Mucosa of descending colon (tissue), 3 donors: ENCODE measurements around the gene SRD5A3. TPM values are rescaled to one million over a fixed set of nuclear protein-coding genes. Genes with fewer than 3 reads are reported as not detected.

Experiments
- ATAC-seq: fragments of 200-7000 bp; cut with Tn5 transposase; one replicate; pipeline ENCODE4 v1.9.1; 2020; ENCODE audit warnings: mild to moderate bottlenecking, moderate library complexity
- DNase-seq, 3 donors: peaks; one replicate each; pipeline ENCODE4 v3.0.0-alpha.2; 2020
- H3K36me3 ChIP-seq: fragments of 200-600 bp; one replicate; pipeline ENCODE4 v1.8.0; 2021; ENCODE audit warnings: low read depth, mild to moderate bottlenecking
- H3K4me1 ChIP-seq: fragments of 200-600 bp; one replicate; pipeline ENCODE4 v1.8.0; 2021; ENCODE audit warnings: low read depth, mild to moderate bottlenecking
- H3K4me3 ChIP-seq: fragments of 200-600 bp; one replicate; pipeline ENCODE4 v1.8.0; 2021; ENCODE audit warnings: mild to moderate bottlenecking
- H3K9me3 ChIP-seq: fragments of 200-600 bp; one replicate; pipeline ENCODE4 v1.8.0; 2021; ENCODE audit warnings: mild to moderate bottlenecking
- intact Hi-C, 2 donors: fragments of 100-400 bp; cut with DNase I in 1 of 2; cut with micrococcal nuclease in 1 of 2; formaldehyde crosslinking; loops; one replicate each; pipeline versions ENCODE4 v1.11.0 to v1.11.1; 2022; cut with DNase I, micrococcal nuclease
- total RNA-seq, 3 donors: library from RNA; stranded (reverse); fragmentation: NEBNext Ultra II Directional in 2 of 3; extraction: Animal tissue kit (Norgen Biotek cat#: 25700) in 2 of 3; gene quantifications; one replicate each; pipeline versions ENCODE4 v1.2.1 to v1.2.4, GENCODE V29; 2021 to 2023
- TF ChIP-seq, protein P1 (sequence below): fragments of 200-600 bp; IDR thresholded peaks from one replicate; pipeline ENCODE4 v1.8.0; 2022; ENCODE audit warnings: antibody characterized with exemption, mild to moderate bottlenecking
- donor health status: DM: no; HTN: no; CAD: no; lungs with moderate emphysema.
- donor health status: DM: no; HTN: no; CAD: no.
- donor health status: DM: no; HTN: yes; CAD: no.

SRD5A3 gene
- total RNA-seq, 3 donors from 2014 or later = 5.9 to 14.7 (median 14.0) TPM

DNA sequence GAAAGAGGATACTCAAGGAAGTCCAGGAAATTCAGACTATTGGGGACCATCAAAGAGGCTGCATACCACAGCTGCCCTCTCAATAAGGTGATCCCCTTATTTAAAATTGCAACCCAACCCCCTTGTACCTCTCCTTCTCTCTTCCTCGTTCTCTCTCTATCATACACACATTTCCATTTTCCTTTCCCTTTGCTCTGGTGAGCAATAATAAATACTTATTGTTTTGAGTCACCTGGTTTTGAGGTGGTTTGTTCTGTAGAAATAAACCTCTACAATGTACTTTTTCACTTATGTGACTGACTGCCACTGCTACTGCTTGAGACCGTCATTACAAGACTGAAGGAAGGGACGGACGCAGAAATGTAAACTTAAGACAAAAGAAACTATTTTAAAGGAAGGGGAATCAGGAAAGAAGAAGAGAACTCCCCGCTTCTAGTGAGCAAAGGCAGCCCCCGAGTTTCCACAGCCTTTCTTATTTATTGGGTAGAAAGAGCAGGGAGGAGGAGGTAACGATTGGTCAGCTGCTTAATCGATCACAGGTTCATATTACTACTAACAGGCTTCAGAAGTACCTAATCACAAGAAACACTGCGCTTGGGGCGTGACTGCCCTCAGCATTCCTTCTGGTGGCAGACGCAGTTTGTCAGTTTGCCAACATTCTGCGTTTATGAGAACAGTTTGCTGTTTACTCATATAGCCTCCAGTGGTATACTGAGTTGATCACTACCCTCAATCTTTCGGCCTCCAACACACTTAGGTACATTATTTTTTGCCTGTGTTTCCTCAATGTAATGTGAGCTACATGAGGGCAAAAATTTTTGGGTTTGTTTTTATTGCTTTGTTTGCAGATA, 32.8 kb downstream of the SRD5A3 start:
- no peaks in the 10 kb centered on the region for H3K9me3 ChIP-seq
- no peaks in the 10 kb centered on the region for H3K4me1 ChIP-seq
- TF ChIP-seq, protein P1, sequence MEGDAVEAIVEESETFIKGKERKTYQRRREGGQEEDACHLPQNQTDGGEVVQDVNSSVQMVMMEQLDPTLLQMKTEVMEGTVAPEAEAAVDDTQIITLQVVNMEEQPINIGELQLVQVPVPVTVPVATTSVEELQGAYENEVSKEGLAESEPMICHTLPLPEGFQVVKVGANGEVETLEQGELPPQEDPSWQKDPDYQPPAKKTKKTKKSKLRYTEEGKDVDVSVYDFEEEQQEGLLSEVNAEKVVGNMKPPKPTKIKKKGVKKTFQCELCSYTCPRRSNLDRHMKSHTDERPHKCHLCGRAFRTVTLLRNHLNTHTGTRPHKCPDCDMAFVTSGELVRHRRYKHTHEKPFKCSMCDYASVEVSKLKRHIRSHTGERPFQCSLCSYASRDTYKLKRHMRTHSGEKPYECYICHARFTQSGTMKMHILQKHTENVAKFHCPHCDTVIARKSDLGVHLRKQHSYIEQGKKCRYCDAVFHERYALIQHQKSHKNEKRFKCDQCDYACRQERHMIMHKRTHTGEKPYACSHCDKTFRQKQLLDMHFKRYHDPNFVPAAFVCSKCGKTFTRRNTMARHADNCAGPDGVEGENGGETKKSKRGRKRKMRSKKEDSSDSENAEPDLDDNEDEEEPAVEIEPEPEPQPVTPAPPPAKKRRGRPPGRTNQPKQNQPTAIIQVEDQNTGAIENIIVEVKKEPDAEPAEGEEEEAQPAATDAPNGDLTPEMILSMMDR = no peak
- peak; percentile 39 for ATAC-seq
- peak in 1 of 3 donors; percentile 79 for DNase-seq
- no peaks in the 10 kb centered on the region for H3K36me3 ChIP-seq
- no peak overlapping the region for H3K4me3 ChIP-seq
- intact Hi-C loops = no loop called here

DNA sequence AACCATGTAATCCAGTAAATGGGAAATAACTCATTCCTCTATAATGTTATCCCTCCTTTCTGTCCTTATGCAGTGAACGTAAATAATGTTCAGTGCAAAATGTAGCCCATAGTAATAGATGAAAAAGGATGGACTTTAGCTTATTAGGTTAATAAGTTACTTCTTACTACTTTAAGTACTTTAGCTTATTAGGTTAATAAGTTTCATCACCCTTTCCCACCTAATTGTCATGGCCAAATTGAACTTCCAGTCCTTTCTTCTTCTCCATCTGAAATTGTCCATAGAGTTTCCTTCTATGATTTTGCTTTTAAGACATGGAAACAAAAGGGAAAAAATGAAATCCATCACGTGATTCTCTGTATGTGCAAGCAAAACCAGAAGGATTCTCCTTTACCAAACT, 34.5 kb downstream of the SRD5A3 start:
- no peaks in the 10 kb centered on the region for H3K4me1 ChIP-seq
- intact Hi-C loops = no loop called here
- H3K4me3 ChIP-seq = no peak overlapping the region
- H3K36me3 ChIP-seq = no peaks in the 10 kb centered on the region
- DNase-seq (no peak), ATAC-seq (no peak)
- H3K9me3 ChIP-seq = no peaks in the 10 kb centered on the region
- TF ChIP-seq, protein P1 = no peak

DNA sequence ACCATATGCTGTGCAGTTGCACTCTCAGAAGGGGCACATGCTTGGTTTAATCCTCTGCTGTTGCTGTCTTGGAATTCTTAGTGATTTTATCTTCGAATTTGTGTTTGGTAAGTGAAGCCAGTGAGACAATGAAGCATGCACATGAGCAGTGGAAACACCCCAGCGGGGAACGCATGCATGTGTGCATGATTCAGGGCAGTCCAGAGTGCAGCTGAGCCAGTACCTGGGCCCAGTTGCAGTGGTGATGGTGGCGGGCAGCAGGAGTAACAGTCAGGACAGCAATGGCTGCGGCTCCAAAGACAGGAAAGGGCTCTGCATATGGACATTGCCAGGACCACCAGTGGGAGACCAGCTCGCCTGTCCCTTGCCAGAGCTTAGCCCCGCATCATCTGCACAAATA, 35.5 kb downstream of the SRD5A3 start:
- H3K36me3 ChIP-seq = no peaks in the 10 kb centered on the region
- TF ChIP-seq, protein P1 = no peak
- DNase-seq (no peak), ATAC-seq (no peak)
- intact Hi-C loops = no loop called here
- H3K4me3 ChIP-seq = no peak overlapping the region
- no peaks in the 10 kb centered on the region for H3K9me3 ChIP-seq
- no peaks in the 10 kb centered on the region for H3K4me1 ChIP-seq

DNA sequence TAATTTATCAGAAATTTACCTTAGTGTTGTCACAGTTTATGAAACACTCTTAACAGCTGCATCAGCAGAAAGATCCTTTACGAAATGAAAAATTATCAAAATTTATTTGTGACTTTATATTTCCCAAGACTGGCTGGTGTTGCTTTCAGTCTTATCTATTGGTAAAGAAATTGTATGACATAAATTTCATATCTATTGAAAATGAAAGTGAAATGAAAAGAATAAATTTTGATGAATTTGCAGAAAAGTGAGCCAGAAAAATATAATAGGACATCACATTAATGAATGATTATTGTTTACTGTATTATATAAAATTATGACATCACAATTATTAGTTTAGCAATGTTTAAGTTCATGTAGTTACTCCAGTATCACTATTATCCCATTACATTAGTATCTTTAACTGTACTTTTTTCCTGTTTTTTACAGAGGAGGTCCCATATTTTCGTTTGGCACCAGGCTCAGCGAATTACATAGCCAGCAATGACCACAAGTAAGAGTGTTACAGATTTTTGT, 36.5 kb downstream of the SRD5A3 start:
- ATAC-seq = no peak
- H3K9me3 ChIP-seq = no peaks in the 10 kb centered on the region
- no peaks in the 10 kb centered on the region for H3K4me1 ChIP-seq
- intact Hi-C loops = no loop called here
- no peak for DNase-seq
- TF ChIP-seq, protein P1 = no peak
- H3K36me3 ChIP-seq = no peaks in the 10 kb centered on the region
- H3K4me3 ChIP-seq = no peak overlapping the region

DNA sequence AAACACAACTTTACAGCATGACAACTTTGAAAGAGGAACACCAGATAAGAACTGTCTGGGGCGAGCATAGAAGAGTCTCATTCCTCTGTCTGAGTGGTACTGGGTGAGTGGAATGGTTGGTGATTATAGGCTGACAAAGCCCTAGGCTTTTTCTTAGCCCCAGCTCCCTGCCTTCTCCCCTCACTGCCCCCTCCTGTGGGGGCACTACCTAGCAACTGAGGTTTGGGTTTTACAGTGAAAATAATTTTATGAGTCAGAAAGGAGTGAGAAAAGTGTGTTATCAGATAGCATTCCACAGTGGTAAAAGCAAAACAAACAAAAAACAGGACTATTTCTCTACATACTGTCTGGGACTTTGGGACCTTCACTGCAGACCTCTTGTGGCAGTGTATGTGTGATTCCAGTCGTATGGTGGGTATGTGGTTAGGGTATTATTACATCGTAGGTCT, 39.2 kb downstream of the SRD5A3 start:
- DNase-seq (no peak), ATAC-seq (no peak)
- TF ChIP-seq, protein P1 = no peak
- no peaks in the 10 kb centered on the region for H3K9me3 ChIP-seq
- no peaks in the 10 kb centered on the region for H3K4me1 ChIP-seq
- H3K36me3 ChIP-seq = no peaks in the 10 kb centered on the region
- intact Hi-C loops = no loop called here
- no peak overlapping the region for H3K4me3 ChIP-seq
